Chondrocyte (in vitro differentiated cells): ENCODE results near the gene SERGEF. TPM values are rescaled to one million over a fixed set of nuclear protein-coding genes. Genes with fewer than 3 reads are reported as not detected.

Source experiments
- DNase-seq: peaks from one replicate; pipeline ENCODE4 v3.0.0; 2021; ENCODE audit warnings: mixed read lengths, low spot score
- H3K27ac Mint-ChIP-seq: one replicate; pipeline ENCODE4 v1.8.0; 2021; ENCODE audit warnings: mild to moderate bottlenecking, moderate library complexity, mixed read lengths; ENCODE audit not compliant: unreplicated experiment
- H3K27me3 Mint-ChIP-seq: 2 replicates; pipeline ENCODE4 v1.8.0; 2021; ENCODE audit warnings: low read depth, mixed read lengths
- H3K36me3 Mint-ChIP-seq: 2 replicates; pipeline ENCODE4 v1.8.0; 2021; ENCODE audit warnings: low read depth, mixed read lengths
- H3K4me1 Mint-ChIP-seq: 2 replicates; pipeline ENCODE4 v1.8.0; 2021; ENCODE audit warnings: low read depth, mild to moderate bottlenecking, mixed read lengths
- H3K4me3 Mint-ChIP-seq: one replicate; pipeline ENCODE4 v1.8.0; 2021; ENCODE audit warnings: mild to moderate bottlenecking, moderate library complexity, mixed read lengths; ENCODE audit not compliant: unreplicated experiment
- H3K9me3 Mint-ChIP-seq: 2 replicates; pipeline ENCODE4 v1.8.0; 2021; ENCODE audit warnings: low read depth, mixed read lengths
- CTCF ChIP-seq: fragments of 200-600 bp; sonication (generic); IDR thresholded peaks from 2 replicates; pipeline ENCODE4 v1.5.0; 2021; ENCODE audit warnings: antibody characterized with exemption, mild to moderate bottlenecking, moderate library complexity
- long read RNA-seq: library from polyadenylated mRNA; stranded (forward); transcript quantifications from one replicate; pipeline ENCODE4 v2.0.0, GENCODE V29; 2021
- total RNA-seq: library from RNA; stranded (reverse); gene quantifications from 3 replicates; pipeline ENCODE4 v1.2.1, GENCODE V29; 2021

The SERGEF gene
- total RNA-seq, result 34.3 to 37.6 TPM (median 36.6 TPM) in 3 replicates
- long read RNA-seq, transcript SERGEF-208 (10 exons, 1,264 nt), result major isoform, 12 of 38 reads
- long read RNA-seq, transcript SERGEF-201 (11 exons, 1,566 nt), result minor isoform, 8 of 38 reads
- long read RNA-seq, partial matches to known transcripts, result 2 of 38 reads
- long read RNA-seq, other reads (novel, unspliced or antisense), result 16 of 38 reads

DNA sequence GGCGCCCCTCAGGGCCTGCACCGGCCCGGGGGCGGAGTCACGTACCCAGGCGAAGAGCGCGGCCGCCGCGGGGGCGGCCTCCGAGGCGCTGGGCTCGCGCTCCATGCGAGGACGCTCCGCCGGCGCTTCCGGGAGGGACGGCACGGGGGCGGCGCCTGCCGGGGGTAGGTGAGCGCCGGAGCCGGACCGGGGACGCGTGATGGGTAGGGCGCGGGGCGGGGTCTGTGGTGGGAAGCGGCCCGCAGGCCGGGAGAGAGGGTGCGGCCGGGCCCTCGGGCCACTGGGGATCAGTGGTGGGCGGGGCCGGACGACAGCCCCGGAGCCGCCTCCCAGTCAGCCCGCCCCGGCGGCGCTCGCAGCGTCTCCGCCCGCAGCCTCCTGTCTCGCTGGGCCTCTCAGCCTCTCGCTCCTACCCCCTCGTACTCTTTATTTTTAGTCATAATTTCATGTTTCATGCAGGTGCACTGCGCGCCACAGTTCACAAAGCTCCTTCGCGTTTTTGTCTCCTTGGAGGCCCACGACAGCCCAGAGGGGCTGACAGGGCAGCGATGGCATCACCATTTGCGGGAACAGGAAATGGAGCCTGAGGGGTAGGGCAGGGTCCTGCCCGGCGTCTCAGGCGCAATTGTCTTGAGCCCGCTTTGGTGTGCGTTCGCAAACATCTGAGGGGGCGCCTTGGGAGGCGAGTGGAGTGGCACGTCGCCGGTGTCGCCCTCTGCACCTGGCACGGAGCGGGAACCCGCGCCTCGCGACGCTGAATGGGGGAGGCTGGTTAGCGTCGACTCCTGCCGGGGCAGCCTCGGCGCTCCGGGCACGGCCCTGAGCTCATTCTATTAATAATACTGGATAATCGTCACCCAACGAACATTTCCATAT, at the start of gene SERGEF:
Gene SERGEF (minus strand): TSS at position 142 of the 876 bp plus-strand sequence. CDS start 37 bp downstream, at position 105.
- H3K36me3 Mint-ChIP-seq, result no peaks in the 10 kb centered on the region
- H3K9me3 Mint-ChIP-seq, result no peaks in the 10 kb centered on the region
- TF ChIP-seq CTCF, result peak; percentile 50
- H3K27ac Mint-ChIP-seq, result peak within 1 kb of the TSS; percentile 92
- peak; percentile 96 for DNase-seq
- H3K4me1 Mint-ChIP-seq, result peaks cover 22% of the 10 kb centered on the region
- peak within 1 kb of the TSS; percentile 99 for H3K4me3 Mint-ChIP-seq
- H3K27me3 Mint-ChIP-seq, result no peaks in the 10 kb centered on the region

GRCh38 chr11:18061351-18061750, 48.5 kb upstream of the SERGEF start:
- Mint-ChIP-seq H3K9me3 (no peaks in the 10 kb centered on the region), H3K36me3 (no peaks in the 10 kb centered on the region), H3K4me1 (peaks cover 9% of the 10 kb centered on the region), H3K27ac (no peak overlapping the region), H3K4me3 (no peak overlapping the region), H3K27me3 (no peaks in the 10 kb centered on the region)
- TF ChIP-seq CTCF, result no peak
- DNase-seq, result no peak

DNA sequence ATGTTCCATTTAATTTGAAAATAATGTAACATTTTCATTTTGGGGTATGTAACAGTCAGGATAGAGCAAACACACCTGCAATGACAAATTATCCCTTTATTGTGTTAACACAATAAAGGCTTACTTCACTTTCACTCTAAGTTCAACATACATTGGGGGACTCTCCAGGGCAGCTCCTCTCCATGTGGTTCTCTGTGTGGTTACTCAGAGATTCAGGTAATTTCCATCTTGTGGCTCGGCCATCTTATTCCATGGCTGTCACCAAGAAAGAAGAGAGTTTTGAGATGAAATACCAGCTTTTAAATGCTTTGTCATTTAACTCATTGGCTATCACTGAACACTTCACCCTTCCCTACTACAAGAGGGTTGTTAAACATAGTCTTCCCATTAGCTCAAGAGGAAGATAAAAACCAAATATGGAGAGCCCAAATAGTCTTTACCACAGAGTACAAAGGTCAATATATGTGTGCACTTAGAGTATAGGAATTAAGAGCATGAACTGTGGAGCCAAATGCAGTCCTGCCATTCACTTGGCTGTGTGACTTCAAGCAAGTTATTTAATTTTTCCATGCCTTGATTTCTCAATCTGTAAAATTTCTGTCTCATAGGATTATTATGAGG, 43.8 kb upstream of the SERGEF start:
- H3K4me3 Mint-ChIP-seq, result peak overlapping the region; percentile 38
- H3K4me1 Mint-ChIP-seq, result peaks cover 26% of the 10 kb centered on the region
- no peak for DNase-seq
- no peaks in the 10 kb centered on the region for H3K36me3 Mint-ChIP-seq
- H3K9me3 Mint-ChIP-seq, result peaks cover 3% of the 10 kb centered on the region
- no peaks in the 10 kb centered on the region for H3K27me3 Mint-ChIP-seq
- H3K27ac Mint-ChIP-seq, result peak overlapping the region; percentile 84
- no peak for TF ChIP-seq CTCF

DNA sequence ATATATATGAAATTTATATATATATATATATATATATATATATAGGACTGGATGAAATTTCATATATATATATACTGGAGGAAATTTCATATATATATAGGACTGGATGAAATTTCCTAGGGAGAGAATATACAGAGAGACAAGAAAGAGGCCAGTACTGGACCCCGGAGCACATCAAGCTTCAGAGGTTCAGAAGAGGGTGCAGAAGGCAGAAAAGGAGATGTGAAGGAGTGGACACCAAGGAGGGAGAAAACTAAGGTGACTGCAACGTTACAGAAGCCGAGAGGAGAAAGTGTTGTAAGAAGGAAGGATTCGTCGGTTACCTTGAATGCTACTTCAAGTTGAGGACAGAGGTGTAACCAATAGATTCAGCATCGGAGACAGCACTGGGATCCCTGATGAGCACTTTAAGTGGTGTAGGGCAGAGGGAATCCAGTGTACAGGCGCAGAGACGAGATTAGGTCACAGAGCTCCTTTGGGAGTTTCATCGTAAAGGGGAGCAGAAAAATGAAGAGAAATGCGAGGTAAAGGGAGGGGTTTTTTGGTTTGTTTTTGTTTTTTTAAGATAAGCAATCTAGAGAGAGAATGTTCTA, 41.8 kb upstream of the SERGEF start:
- no peaks in the 10 kb centered on the region for H3K27me3 Mint-ChIP-seq
- H3K36me3 Mint-ChIP-seq, result no peaks in the 10 kb centered on the region
- TF ChIP-seq CTCF, result no peak
- H3K9me3 Mint-ChIP-seq, result peaks cover 3% of the 10 kb centered on the region
- H3K4me1 Mint-ChIP-seq, result peaks cover 26% of the 10 kb centered on the region
- no peak overlapping the region for H3K4me3 Mint-ChIP-seq
- no peak overlapping the region for H3K27ac Mint-ChIP-seq
- DNase-seq, result no peak

DNA sequence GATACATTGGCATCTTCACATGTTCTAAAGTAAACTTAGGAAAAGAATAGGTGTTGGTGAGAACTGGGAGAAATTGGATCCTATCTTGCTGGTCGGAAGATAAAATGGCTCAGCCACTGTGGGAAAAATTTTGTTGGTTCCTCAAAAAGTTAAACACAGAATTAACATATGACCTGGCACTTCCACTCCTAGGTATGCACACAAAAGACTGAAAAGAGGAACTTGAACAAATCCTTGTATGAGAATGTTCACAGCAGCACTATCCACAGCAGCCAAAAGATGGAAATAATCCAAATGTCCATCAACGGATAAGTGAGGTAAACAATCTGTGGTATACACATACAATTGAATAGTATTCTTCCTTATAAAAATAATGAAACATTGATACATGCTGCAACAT, 38.0 kb upstream of the SERGEF start:
- Mint-ChIP-seq H3K27ac (no peak overlapping the region), H3K27me3 (peaks cover 10% of the 10 kb centered on the region), H3K4me1 (peaks cover 23% of the 10 kb centered on the region), H3K36me3 (peaks cover 5% of the 10 kb centered on the region), H3K4me3 (no peak overlapping the region), H3K9me3 (peaks cover 11% of the 10 kb centered on the region)
- no peak for TF ChIP-seq CTCF
- no peak for DNase-seq
